OCI-LY7 (cell line): ENCODE measurements around the gene ABCA13.

Source experiments
- EZH2phosphoT487 ChIP-seq: fragments of 200-600 bp; sonication (generic); IDR thresholded peaks from 2 replicates; pipeline ENCODE4 v1.6.1; 2018; ENCODE audit warnings: low read depth, borderline replicate concordance, mild to moderate bottlenecking, mixed run types, antibody characterized with exemption, low read length, moderate library complexity, mixed read lengths
- TF ChIP-seq, protein P1 (sequence below): fragments of 200-600 bp; sonication (generic); conservative IDR thresholded peaks from 2 replicates; pipeline ENCODE4 v1.5.1; 2014; ENCODE audit warnings: mild to moderate bottlenecking, antibody characterized with exemption, low read length, moderate library complexity, mixed read lengths

DNA sequence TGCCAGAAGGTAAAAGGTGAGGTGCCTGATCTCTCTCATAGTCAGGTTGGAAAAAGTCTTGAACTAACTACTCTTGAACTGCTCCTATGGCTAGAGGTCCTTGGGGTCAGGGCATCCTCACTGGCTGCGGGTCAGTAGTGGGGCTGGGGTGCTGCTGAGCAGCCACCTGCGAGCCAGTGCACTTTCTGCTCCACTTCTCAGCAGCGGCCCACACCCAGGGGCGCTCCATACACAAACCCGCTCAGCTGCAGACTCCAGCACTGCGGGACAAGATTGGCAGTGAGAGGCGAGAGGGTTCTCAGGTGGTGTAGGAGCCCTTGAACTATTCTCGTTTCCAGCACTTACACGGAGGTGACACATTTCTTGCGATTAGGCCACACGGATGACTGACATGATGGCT lies 6.0 kb downstream of the ABCA13 start:
- TF ChIP-seq, protein P1, sequence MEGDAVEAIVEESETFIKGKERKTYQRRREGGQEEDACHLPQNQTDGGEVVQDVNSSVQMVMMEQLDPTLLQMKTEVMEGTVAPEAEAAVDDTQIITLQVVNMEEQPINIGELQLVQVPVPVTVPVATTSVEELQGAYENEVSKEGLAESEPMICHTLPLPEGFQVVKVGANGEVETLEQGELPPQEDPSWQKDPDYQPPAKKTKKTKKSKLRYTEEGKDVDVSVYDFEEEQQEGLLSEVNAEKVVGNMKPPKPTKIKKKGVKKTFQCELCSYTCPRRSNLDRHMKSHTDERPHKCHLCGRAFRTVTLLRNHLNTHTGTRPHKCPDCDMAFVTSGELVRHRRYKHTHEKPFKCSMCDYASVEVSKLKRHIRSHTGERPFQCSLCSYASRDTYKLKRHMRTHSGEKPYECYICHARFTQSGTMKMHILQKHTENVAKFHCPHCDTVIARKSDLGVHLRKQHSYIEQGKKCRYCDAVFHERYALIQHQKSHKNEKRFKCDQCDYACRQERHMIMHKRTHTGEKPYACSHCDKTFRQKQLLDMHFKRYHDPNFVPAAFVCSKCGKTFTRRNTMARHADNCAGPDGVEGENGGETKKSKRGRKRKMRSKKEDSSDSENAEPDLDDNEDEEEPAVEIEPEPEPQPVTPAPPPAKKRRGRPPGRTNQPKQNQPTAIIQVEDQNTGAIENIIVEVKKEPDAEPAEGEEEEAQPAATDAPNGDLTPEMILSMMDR = no peak
- TF ChIP-seq EZH2phosphoT487 = no peak
